ENCODE data around the gene ATF7. TPM values are rescaled to one million over a fixed set of nuclear protein-coding genes. Genes with fewer than 3 reads are reported as not detected.

The ATF7 gene
- total and polyA plus RNA-seq, 9 of the 15 experiments (the other 6 are each of a cell fraction or from before 2014, with no cell fraction given): 10.6 to 30.4 (median 20.7) TPM

GRCh38 chr12:53625946-53626701 lies at the start of gene ATF7 (continued):
- TF ChIP-seq TAF9B (IDR thresholded peaks at IDR 0.05; ENCODE audit: partially characterized antibody): peak; percentile 55
- no peak for TF ChIP-seq MXD1 (CRISPR knock-in tag; IDR thresholded peaks at IDR 0.05; ENCODE audit: borderline replicate concordance, poor library complexity, severe bottlenecking)
- no peak for TF ChIP-seq KDM4B (IDR thresholded peaks at IDR 0.05; ENCODE audit: borderline replicate concordance in 2 of 2, low read depth in 1 of 2)
- TF ChIP-seq SNRNP70 (optimal IDR thresholded peaks at IDR 0.05; ENCODE audit: low read depth, low read length): no peak
- TF ChIP-seq BHLHE40 (IDR thresholded peaks at IDR 0.05; ENCODE audit: low read length): peak; percentile 91
- peak; percentile 90 for TF ChIP-seq MAX (CRISPR knock-in tag; IDR thresholded peaks at IDR 0.05)
- no peak for TF ChIP-seq ZFPM2 (CRISPR knock-in tag; IDR thresholded peaks at IDR 0.05)
- TF ChIP-seq CREB1 (IDR thresholded peaks at IDR 0.05): peak; percentile 62
- TF ChIP-seq CREB1 (CRISPR knock-in tag; IDR thresholded peaks at IDR 0.05): peak; percentile 80; the same call in 1 of the 2 replicates
- peak; percentile 96 for TF ChIP-seq TCF7L2 (IDR thresholded peaks at IDR 0.05; ENCODE audit: low read depth, low read length)
- no peak for TF ChIP-seq NR1H2 (CRISPR knock-in tag; IDR thresholded peaks at IDR 0.05)
- TF ChIP-seq TGIF2 (CRISPR knock-in tag; IDR thresholded peaks at IDR 0.05): no peak
- TF ChIP-seq ZNF592 (IDR thresholded peaks at IDR 0.05): peak; percentile 64; the same call in 1 of the 2 replicates
- TF ChIP-seq CTCF (IDR thresholded peaks at IDR 0.05 in 2 of 3, conservative IDR thresholded peaks at IDR 0.05 in 1 of 3; ENCODE audit: insufficient read depth in 2 of 3, low read depth in 1 of 3, low read length in 3 of 3): no peak
- TF ChIP-seq SMARCA4 (IDR thresholded peaks at IDR 0.05): peak; percentile 34; the same call in 1 of the 2 replicates
- no peak for TF ChIP-seq NCOA4 (IDR thresholded peaks at IDR 0.05; ENCODE audit: partially characterized antibody)
- TF ChIP-seq TAF15 (IDR thresholded peaks at IDR 0.05; ENCODE audit: low read depth, low read length): no peak
- no peak for TF ChIP-seq ZBTB17 (CRISPR knock-in tag; IDR thresholded peaks at IDR 0.05)
- peak; percentile 12; the same call in 1 of the 2 replicates for TF ChIP-seq C11orf30 (IDR thresholded peaks at IDR 0.05; ENCODE audit: low read depth)
- peak; percentile 73; the same call in 1 of the 2 replicates for TF ChIP-seq ZNF511 (CRISPR knock-in tag; IDR thresholded peaks at IDR 0.05)

Measured in K562 (cell line).